Adrenal gland (tissue), 12 donors: ENCODE data around the gene TMEM40. TPM values are rescaled to one million over a fixed set of nuclear protein-coding genes. Genes with fewer than 3 reads are reported as not detected.

Source experiments
- DNase-seq, 7 donors: peaks; one replicate each; pipeline ENCODE4 v3.0.0-alpha.2; 2019 to 2020
- H3K27ac ChIP-seq, 5 donors: fragments of 200-600 bp; sonication (generic) in 4 of 5; 1 replicate in 3 of 5; 2 replicates in 2 of 5; pipeline versions ENCODE4 v1.5.1 to v1.8.0; 2016 to 2020; ENCODE audit warnings: mild to moderate bottlenecking in 1 of 5
- H3K27me3 ChIP-seq: fragments of 200-600 bp; 2 replicates; pipeline ENCODE4 v1.8.0; 2021
- H3K36me3 ChIP-seq, 2 donors: fragments of 200-600 bp; replicated peaks in 1 of 2; 1 replicate in 1 of 2; 2 replicates in 1 of 2; pipeline versions ENCODE4 v1.5.1 to v1.8.0; 2018 to 2022
- H3K4me1 ChIP-seq, 2 donors: fragments of 200-600 bp; replicated peaks in 1 of 2; 1 replicate in 1 of 2; 2 replicates in 1 of 2; pipeline versions ENCODE4 v1.5.1 to v1.8.0; 2018 to 2021
- H3K4me3 ChIP-seq, 4 donors: fragments of 200-600 bp; sonication (generic) in 3 of 4; one replicate each; pipeline ENCODE4 v1.5.1; 2016 to 2018
- H3K9me3 ChIP-seq, 3 donors: fragments of 200-600 bp; sonication (generic) in 1 of 3; replicated peaks in 1 of 3; 1 replicate in 2 of 3; 2 replicates in 1 of 3; pipeline versions ENCODE4 v1.5.1 to v1.8.0; 2016 to 2021
- POLR2A ChIP-seq, 2 donors: fragments of 450-650 bp; IDR thresholded peaks; one replicate each; pipeline ENCODE4 v1.6.1; 2017; ENCODE audit warnings: antibody characterized with exemption in 2 of 2, mild to moderate bottlenecking in 2 of 2, moderate library complexity in 1 of 2
- WGBS, 4 donors: extraction: QIAGEN DNeasy Blood & Tissue Kit in 2 of 4; methylation state at CpG; one replicate each; pipeline versions ENCODE4 v1.1.5 to v1.1.7; 2013 to 2017; 5-methylcytosine and 5-hydroxymethylcytosine counted together
- intact Hi-C, 2 donors: fragments of 100-400 bp; cut with DNase I; formaldehyde crosslinking; loops; one replicate each; pipeline versions ENCODE4 v1.14.1 to v1.15.0; 2022 to 2023
- polyA plus RNA-seq, 3 donors: library from polyadenylated mRNA; stranded (reverse); fragments of 200-250 nt in 2 of 3; fragments of 350-450 nt in 1 of 3; fragmentation: Illumina TruSeq in 1 of 3; extraction: RNeasy Lipid Tissue Mini Kit (QIAGEN cat#74804) in 1 of 3; gene quantifications; one replicate each; pipeline ENCODE4 v1.2.3, GENCODE V29; 2013 to 2014
- total RNA-seq, 9 donors: library from RNA; depleted of rRNA in 4 of 9; stranded (reverse); fragments of >200 nt in 4 of 9; fragments of 120-200 nt in 1 of 9; fragmentation: NEBNext Ultra II Directional in 1 of 9; extraction: Animal tissue kit (Norgen Biotek cat#: 25700) in 1 of 9; gene quantifications; one replicate each; pipeline versions ENCODE4 v1.1.0 to v1.2.4, GENCODE V29; 2013 to 2023
- TF ChIP-seq, protein P1 (sequence below), 6 experiments: fragments of 450-650 bp in 4 of 6; fragments of 200-600 bp in 2 of 6; sonication (generic) in 1 of 6; IDR thresholded peaks; 1 replicate in 5 of 6; 2 replicates in 1 of 6; pipeline versions ENCODE4 v1.5.1 to v1.8.0; 2016 to 2021; ENCODE audit warnings: antibody characterized with exemption in 6 of 6, mild to moderate bottlenecking in 2 of 6, moderate library complexity in 1 of 6
- donor health status: healthy with polysubstance abuse.
- donor health status: Bipolar disorder and iron deficiency.
- donor health status: DM: yes; HTN: yes; CAD: no.
- donor health status: DM: no; HTN: no; CAD: no.
- donor health status: DM: no; HTN: no; CAD: no.
- donor health status: DM: yes; HTN: yes; CAD: no.

TMEM40 gene
- total and polyA plus RNA-seq, 12 donors = 0.17 to 1.5 (median 1.00) TPM; not detected in 8

DNA sequence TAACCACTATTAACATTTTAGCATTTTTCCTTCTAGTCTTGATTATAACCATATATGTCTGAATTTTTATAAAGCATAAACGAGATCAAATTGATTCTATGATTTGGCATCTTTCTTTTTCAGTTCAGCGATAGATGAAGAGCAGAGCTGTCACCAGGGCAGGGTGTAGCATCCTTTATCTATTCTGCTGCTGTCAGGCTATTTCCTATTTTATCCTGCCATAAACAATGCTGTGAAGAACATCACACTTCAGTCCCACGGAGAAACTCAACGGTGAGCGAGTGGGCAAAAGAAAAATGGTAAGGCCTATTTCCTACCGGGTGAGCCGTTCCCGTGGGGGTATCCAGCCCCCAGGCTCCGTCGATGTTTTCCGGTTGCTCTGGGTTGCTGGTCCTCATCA is 15.5 kb downstream of the TMEM40 start:
- 77 to 86% (median 80%) methylated on average over 11 of the region's 11 CpGs for whole genome bisulfite sequencing, 4 donors
- Histone ChIP-seq H3K4me1 (no peaks in the 10 kb centered on the region), H3K9me3 (no peaks in the 10 kb centered on the region), H3K4me3 (no peak overlapping the region), H3K36me3 (no peaks in the 10 kb centered on the region), H3K27me3 (no peaks in the 10 kb centered on the region), H3K27ac (no peak overlapping the region)
- TF ChIP-seq, protein P1, sequence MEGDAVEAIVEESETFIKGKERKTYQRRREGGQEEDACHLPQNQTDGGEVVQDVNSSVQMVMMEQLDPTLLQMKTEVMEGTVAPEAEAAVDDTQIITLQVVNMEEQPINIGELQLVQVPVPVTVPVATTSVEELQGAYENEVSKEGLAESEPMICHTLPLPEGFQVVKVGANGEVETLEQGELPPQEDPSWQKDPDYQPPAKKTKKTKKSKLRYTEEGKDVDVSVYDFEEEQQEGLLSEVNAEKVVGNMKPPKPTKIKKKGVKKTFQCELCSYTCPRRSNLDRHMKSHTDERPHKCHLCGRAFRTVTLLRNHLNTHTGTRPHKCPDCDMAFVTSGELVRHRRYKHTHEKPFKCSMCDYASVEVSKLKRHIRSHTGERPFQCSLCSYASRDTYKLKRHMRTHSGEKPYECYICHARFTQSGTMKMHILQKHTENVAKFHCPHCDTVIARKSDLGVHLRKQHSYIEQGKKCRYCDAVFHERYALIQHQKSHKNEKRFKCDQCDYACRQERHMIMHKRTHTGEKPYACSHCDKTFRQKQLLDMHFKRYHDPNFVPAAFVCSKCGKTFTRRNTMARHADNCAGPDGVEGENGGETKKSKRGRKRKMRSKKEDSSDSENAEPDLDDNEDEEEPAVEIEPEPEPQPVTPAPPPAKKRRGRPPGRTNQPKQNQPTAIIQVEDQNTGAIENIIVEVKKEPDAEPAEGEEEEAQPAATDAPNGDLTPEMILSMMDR (IDR thresholded peaks at IDR 0.05) = no peak
- TF ChIP-seq POLR2A (IDR thresholded peaks at IDR 0.05) = no peak
- intact Hi-C loops = no loop called here
- no peak for DNase-seq

DNA sequence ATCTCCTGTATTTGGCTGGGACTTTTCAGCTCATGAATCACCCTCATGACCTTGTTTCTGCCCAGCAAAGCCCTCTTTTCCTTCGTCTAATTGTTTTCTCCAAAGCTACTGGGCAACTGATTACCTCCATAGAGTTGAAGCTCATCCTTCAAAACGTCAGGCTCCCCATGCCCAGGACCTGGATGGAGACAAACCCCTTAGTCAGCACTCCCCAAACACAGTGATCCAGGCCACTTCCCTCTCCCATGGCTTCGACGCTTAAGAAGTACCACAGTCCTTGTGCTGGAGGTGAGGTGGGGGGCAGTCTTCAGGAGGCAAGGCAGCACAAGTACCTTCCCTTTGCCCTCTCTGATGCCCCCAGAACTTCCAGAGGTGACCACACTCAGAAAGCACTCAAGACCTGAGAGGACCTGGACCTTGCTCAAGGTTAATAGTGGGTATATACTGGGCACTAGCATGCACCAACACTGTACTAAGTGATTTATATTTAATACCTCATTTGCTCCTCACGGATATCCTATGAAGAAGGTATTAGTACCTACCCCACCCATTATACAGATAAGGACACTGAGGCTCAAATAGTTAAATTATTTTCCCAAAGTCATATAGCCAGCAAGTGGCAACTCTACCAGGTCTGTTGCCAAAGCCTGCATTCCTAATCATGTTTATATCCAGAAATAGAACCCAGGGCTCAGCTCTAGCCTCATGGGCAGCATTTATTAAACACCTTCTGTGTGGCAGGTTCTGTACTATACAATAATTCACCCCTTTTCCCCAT is 16.5 kb downstream of the TMEM40 start:
- Histone ChIP-seq H3K4me1 (no peaks in the 10 kb centered on the region), H3K9me3 (no peaks in the 10 kb centered on the region), H3K36me3 (no peaks in the 10 kb centered on the region), H3K4me3 (no peak overlapping the region), H3K27ac (no peak overlapping the region), H3K27me3 (no peaks in the 10 kb centered on the region)
- 54 to 74% (median 61%) methylated on average over 4 to 5 of the region's 5 CpGs for WGBS, 4 donors
- TF ChIP-seq, protein P1 (IDR thresholded peaks at IDR 0.05) = no peak
- TF ChIP-seq POLR2A (IDR thresholded peaks at IDR 0.05) = no peak
- intact Hi-C loops = no loop called here
- DNase-seq = peak in 2 of 7 donors; percentile 10 to 22

DNA sequence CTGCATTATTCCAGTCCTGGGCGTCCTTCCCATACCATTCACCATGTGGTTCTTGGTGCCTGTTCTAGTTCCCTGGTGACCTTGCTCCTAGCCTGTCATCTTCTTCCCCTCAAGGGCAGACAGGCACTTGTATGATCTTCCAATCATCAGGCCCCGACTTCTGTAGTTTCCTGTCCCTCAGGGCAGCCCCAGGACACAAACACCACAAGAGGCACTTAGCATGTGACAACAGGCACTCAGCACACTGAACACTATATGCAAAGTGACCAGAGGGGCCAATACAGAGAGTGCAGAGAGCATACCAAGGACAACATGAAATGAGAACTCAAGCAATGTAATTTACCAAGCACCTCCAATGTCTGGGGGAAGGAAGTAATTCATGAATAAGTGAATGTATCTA is 17.9 kb downstream of the TMEM40 start:
- intact Hi-C loops = no loop called here
- no peak for DNase-seq
- no peaks in the 10 kb centered on the region for H3K36me3 ChIP-seq
- no peak overlapping the region for H3K27ac ChIP-seq
- no peaks in the 10 kb centered on the region for H3K9me3 ChIP-seq
- no peak for TF ChIP-seq POLR2A (IDR thresholded peaks at IDR 0.05)
- TF ChIP-seq, protein P1 (IDR thresholded peaks at IDR 0.05) = no peak
- no peaks in the 10 kb centered on the region for H3K4me1 ChIP-seq
- H3K27me3 ChIP-seq = no peaks in the 10 kb centered on the region
- 63 to 73% (median 69%) methylated on average over 2 of the region's 2 CpGs for WGBS, 4 donors
- H3K4me3 ChIP-seq = no peak overlapping the region

DNA sequence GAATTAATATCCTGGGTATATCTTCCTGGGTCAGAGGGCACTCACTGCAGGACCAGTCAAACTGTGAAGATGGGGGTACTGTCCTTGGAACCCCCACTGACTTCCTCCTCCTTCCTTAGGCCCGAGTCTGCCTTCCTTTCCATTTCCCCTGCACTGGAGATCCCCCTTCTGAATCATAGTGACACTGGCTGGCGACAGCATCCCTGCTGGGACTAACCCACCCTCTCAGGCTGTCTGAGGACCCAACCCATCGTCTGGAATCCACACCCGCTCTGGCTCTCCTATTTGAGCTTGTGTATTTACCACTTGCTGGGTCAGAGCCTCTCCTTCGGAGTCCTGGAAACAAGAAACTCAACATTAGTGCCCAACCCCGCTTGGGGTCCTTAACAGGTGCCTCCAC is 21.2 kb downstream of the TMEM40 start:
- intact Hi-C loops = no loop called here
- Histone ChIP-seq H3K36me3 (no peaks in the 10 kb centered on the region), H3K4me1 (no peaks in the 10 kb centered on the region), H3K9me3 (no peaks in the 10 kb centered on the region), H3K27ac (no peak overlapping the region), H3K4me3 (no peak overlapping the region), H3K27me3 (no peaks in the 10 kb centered on the region)
- DNase-seq = no peak
- no peak for TF ChIP-seq POLR2A (IDR thresholded peaks at IDR 0.05)
- TF ChIP-seq, protein P1 (IDR thresholded peaks at IDR 0.05) = no peak
- WGBS, 4 donors = 76 to 84% (median 80%) methylated on average over 6 of the region's 6 CpGs
